ENCODE results near the gene MEIS1.

DNA sequence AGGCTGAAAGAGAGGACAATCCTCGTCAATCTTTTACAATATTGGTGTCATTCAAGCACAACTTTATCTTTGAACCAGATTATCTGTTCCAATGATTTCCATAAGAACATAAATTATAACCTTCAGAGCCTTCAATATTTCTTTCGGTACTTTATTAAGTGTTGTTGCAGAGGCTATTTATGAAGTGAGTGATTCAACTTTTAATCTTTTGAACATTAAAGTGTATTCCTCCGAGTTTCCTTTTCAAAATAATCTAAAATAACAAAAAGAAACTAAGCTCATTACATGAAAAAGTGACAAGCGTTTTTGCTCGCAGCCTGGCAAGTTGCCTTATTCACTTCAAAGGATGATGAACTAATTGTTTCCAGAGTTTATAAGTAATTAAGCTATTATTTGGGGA lies 149.0 kb downstream of the MEIS1 start:
- TF ChIP-seq, protein P1, sequence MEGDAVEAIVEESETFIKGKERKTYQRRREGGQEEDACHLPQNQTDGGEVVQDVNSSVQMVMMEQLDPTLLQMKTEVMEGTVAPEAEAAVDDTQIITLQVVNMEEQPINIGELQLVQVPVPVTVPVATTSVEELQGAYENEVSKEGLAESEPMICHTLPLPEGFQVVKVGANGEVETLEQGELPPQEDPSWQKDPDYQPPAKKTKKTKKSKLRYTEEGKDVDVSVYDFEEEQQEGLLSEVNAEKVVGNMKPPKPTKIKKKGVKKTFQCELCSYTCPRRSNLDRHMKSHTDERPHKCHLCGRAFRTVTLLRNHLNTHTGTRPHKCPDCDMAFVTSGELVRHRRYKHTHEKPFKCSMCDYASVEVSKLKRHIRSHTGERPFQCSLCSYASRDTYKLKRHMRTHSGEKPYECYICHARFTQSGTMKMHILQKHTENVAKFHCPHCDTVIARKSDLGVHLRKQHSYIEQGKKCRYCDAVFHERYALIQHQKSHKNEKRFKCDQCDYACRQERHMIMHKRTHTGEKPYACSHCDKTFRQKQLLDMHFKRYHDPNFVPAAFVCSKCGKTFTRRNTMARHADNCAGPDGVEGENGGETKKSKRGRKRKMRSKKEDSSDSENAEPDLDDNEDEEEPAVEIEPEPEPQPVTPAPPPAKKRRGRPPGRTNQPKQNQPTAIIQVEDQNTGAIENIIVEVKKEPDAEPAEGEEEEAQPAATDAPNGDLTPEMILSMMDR (IDR thresholded peaks at IDR 0.05) = no peak
- TF ChIP-seq POLR2A (IDR thresholded peaks at IDR 0.05) = no peak
